Pons (tissue), 1 donor: Measurements from ENCODE around the gene LINS1.
"Not testable (repeated sequence)": the region's sequence is repeated elsewhere in the genome, so short reads cannot be mapped to it uniquely, and the experiment has no call there.

Source experiments
- DNase-seq: peaks from one replicate; pipeline ENCODE4 v3.0.0-alpha.2; 2016; ENCODE audit warnings: low spot score

The LINS1 gene

DNA sequence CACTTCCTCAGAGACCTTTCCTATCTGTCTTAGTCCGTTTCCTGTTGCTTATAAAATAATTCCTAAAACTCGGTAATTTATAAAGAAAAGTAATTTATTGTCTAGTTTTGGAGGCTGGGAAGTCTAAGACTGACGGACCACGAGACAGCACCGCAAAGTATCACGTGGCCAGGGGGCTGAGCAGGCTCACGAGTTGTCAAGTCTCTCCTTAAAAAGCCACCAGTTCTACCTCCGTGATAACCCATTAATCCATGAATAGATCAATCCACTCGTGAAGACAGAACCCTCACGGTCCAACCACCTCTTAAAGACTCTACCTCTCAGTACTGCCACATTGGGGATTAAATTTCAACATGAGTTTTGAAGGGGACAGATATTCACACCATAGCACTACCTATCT, 821 bp downstream of the LINS1 start:
- peak; percentile 26 for DNase-seq

DNA sequence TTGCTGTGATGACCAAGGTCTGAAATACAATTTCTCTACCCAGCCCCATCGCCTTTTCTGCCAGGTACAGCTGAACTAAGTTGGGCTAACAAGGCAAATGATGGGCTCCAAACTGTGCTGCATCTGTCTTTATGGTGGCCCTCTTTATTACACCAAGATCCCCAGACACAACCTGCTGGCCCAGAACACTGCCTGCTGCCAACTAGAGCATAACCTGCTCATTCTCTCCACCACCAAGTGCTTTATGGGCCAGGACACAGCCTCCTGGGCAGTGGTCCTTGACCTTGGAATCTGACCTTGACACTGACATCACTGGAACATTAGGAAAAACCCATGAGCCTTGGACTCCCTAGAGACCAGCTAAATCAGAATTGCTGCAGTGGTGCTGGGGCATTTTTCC, 3.3 kb downstream of the LINS1 start:
- DNase-seq, result no peak

DNA sequence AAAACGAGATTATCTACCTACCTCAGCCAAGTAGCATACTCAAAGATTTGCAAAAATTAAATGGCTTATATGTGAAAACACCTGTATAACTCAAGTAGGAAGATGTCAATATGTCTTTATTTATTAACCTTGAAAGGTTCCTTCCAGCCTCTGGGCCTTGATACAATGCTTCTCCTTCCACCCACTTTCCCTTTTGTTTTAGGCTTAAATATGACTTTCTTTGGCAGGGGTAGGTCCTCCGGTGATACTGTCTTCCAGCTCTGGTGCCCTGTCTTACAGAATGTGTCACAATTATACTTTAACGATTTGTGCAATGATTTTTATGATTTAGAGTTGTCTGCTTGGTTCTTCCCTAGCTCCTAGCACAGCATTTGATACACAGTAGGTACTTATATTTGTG, 4.1 kb downstream of the LINS1 start:
- no peak for DNase-seq

- no peak for DNase-seq
Measured at GRCh38 chr15:100596792-100597191, 5.2 kb downstream of the LINS1 start.

- no peak for DNase-seq
Measured at GRCh38 chr15:100595964-100596363, 6.0 kb downstream of the LINS1 start.

DNA sequence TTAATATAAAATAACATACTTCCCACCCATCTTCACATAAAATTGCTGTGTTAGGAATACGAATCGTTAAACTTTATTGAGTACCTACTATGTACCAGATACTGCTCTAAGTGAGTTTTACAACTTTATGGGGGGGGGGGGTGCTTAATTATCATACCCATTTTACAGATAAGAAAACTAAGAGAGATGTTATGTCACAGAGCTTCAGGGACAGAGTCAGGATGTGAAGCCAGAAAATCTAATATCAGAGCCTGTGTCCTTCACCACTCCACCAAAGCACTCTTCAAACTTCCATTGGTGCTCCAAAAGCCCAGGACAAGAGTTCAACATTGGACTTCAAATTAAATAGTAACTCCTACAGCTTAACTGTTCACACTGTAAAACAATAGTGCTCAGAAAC, 8.6 kb downstream of the LINS1 start:
- no peak for DNase-seq

DNA sequence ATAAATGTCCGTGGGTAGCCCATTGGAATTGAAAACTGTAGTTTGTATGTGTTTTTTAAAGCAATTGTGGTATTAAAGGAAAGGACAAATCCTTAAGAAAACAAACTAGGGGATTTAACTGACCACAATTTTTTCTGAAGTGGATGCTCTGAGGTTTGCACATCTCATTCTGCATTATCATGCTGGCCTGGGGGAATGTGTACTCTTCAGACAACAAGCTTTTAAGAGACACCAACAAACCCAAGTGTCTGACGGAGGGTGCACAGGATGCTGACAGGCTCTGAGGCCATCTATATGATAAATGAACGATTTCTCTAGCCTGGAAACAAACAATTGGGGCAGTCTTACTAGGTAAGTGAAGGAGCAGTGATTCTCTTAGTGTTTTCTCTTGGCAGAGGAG, 9.1 kb downstream of the LINS1 start:
- DNase-seq, result no peak

DNA sequence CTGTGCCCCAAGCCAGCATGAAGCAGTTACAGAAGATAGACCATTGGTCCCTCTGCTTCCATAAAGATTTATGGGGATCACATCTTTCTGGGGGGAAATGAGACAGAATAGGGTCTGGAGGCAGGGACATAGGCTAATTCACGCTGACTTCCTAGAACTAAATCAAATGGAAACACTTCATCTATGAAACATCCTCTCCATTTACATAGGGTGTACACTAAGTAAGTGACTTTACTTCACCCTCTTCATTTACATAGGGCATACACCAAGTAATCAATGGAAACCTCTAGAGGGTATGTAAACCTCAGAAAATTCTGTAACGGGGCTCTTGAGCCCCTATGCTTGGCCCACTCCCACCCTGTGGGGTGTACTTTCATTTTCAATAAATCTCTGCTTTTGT, 10.1 kb downstream of the LINS1 start:
- no peak for DNase-seq

DNA sequence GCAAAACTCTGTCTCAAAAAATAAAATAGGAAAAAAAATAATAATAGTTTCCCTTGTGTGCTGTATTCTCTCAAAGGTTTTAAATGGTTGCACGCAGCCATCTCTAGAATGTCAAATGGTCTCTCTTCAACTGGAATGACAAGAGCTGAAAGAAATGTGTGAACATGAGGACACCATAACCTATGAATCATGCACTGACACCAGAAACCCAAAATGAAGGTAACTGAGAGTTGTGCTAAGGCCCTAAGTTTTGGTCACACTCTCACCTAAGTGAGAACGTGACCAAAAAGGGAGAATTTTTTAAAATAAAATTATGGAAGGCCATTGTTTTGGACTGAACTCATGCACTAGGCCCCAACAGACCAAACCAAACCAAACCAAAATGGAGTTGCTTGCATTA, 10.8 kb downstream of the LINS1 start:
- not testable (repeated sequence) for DNase-seq

GRCh38 chr15:100588638-100589242, 13.2 kb downstream of the LINS1 start:
- DNase-seq, result no peak

DNA sequence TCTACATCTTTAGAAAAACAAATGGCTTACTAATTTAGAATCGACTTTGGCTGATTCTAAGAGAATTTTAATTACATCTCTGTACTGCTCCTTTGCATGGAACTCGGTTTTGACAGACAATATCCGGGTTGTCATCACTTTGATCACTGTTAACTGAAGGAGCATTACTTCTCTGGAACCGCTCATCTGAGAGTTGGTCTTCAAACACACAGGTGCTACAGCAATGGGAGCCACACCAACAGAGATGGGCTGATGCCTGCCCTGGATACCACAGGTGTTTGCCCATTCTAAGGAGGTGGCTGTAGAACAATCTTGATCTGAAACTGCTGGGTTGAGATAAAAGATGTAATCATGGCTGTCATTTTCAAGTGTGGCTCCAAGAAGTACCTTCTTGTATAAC, 21.6 kb downstream of the LINS1 start:
- DNase-seq, result no peak

- DNase-seq, result no peak
Measured at GRCh38 chr15:100573526-100573925, 28.5 kb downstream of the LINS1 start.

GRCh38 chr15:100572362-100572983, 29.5 kb downstream of the LINS1 start:
- DNase-seq, result peak; percentile 24

DNA sequence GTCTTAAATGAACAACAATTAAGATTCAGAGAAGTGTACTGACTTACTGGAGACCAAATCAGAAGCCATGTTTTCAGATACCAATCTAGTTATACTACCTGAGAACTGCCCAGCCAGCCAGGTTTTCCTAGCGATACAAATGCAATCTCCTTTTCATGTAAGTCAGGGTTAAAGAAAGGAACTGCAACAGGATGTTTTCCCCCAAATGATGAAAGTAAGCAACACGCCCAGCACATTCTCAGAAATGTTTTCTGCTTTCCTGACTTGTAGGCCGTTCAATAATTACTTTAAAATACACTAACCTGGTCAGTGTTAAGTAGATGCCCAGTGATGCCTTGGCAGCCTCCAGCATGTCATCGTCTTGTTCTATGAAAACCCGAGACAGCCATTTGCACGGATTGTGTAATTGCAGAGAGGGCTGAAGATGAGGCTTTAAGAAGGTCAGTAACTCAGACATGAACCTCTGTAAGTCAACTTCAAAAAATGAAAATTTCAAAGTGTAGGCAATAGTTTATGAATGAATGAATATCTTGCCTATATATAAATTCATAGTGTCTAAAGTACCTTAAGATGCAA, 30.3 kb downstream of the LINS1 start:
- DNase-seq, result no peak

GRCh38 chr15:100570735-100571313, 31.2 kb downstream of the LINS1 start:
- no peak for DNase-seq

GRCh38 chr15:100570275-100570674, 31.7 kb downstream of the LINS1 start:
- no peak for DNase-seq

DNA sequence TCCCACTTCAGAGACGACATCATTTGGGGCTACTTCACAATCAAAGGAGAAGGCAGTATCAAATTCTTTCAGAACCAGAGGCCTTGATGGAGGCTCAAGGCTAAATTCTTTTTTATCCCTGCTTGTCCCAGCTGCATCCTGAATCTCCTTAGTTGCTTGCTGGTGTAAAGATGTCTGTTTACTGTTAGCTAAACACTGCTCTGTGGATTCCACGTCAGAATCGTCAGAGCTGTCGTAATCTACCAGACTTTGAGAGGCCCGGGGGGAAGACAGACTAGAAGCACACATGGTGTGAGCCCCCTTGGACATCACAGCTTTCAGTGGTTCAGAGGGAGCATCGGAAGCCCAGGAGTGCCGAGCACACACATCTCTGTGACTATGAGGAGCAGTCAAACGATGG, 32.6 kb downstream of the LINS1 start:
- no peak for DNase-seq

DNA sequence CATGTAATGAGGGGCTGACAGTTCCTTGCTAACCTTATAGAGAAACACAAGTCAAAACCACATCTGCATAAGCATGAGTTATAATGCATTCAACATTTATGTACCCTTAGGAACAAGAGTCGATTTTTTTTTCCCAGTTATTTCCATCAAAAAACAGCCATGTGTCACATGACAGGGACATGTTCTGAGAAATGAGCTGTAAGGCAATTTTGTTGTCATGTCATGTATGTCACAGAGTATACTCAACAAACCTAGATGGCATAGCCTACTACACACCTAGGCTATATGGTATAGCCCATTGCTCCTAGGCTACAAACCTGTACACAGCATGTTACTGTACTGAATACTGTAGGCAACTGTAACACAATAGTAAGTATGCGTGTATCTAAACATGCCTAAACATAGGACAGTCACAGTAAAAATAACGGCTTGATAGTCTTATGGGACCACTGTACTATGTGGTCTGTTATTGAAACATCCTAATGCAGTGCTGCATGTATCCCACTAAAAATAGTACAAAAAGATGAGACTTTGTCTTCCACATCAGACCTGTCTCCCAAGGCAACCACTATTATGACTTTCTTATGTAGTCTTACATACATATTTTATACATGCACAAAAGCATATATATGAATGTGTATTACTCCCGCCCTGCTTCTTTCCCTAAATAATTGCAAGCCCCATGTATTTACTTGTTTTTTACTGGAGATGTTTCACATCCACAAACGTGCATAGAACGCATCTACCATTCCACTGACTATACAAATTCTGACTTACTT, 34.9 kb downstream of the LINS1 start:
- DNase-seq, result no peak

DNA sequence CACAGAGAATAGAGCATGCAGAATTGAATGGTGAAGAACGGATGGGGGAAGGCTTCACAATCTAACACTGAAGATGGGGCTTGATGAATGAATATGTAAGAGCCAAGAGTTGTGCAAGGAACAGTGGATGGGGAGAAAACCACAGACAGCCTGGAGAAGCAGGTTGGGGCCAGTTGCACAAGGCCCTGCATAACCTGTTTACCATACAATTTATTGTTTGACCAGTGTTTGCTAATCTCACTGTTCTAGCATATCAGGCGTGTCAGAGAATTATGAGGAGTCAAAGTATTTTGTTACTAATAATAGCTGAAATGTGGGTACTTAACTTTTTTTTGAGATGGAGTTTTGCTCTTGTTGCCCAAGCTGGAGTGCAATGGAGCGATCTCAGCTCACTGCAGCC, 36.4 kb downstream of the LINS1 start:
- DNase-seq, result no peak

- no peak for DNase-seq
Measured at GRCh38 chr15:100560323-100560722, 41.7 kb downstream of the LINS1 start.

DNA sequence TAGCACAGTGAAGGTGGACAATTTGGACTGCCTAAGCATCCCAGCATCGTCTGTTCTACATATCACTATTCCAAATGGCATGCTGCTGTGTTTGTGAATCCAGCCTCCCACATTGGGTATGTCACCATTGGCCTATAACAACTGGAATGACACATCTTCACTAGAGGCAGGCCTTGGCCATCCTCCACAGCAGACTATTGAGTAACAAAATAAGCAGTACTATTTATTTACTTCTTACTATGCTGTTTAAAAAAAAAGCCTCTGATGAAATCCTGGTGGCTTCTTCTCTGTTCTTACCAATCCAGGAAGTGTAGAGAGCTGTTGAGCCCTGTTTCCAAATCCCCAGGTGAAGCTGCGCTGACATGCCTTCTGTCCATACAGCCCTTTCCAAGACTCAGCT, 42.7 kb downstream of the LINS1 start:
- DNase-seq, result no peak

- no peak for DNase-seq
Measured at GRCh38 chr15:100558771-100559254, 43.2 kb downstream of the LINS1 start.

DNA sequence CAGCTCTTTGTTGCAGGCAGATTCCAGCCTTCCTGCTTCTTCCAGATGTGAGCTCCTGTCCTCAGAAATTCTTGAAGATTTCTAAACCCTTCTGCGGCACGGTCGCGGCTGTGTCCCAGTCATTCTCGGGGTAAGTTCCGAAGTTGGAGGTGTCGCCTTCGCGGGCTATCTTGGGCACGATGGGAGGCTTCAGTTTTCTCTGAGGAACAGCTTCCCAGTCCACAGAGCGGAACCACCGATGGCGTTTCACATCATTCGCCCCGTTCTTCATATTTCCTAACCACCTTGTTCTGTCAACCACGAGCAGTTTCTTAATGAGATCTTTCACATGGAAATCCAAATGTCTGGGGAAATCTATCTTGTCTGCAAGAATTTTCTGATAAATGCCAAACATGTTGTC, 48.5 kb downstream of the LINS1 start:
- DNase-seq, result no peak
